Fibroblast of pulmonary artery (primary cell): ENCODE results near the gene TMBIM6.

ENCODE experiments used
- DNase-seq: peaks from one replicate; pipeline ENCODE4 v3.0.0-alpha.2; 2010; ENCODE audit warnings: low read depth
- H3K4me3 ChIP-seq: replicated peaks from 2 replicates; pipeline ENCODE4 v1.5.1; 2011; ENCODE audit warnings: low read depth, mild to moderate bottlenecking, control low read depth, low read length, moderate library complexity
- CTCF ChIP-seq: IDR thresholded peaks from 2 replicates; pipeline ENCODE4 v1.5.1; 2011; ENCODE audit warnings: mild to moderate bottlenecking, control low read depth, low read length, inconsistent platforms; ENCODE audit errors: missing control alignments

The TMBIM6 gene

GRCh38 chr12:49794811-49795653 lies 53.7 kb downstream of the TMBIM6 start:
- no peak for DNase-seq
- no peak for TF ChIP-seq CTCF
- no peak overlapping the region for H3K4me3 ChIP-seq

- no peak for DNase-seq
Observed at GRCh38 chr12:49795654-49796105, 54.3 kb downstream of the TMBIM6 start.

GRCh38 chr12:49796155-49796554 lies 54.8 kb downstream of the TMBIM6 start:
- no peak for DNase-seq
- TF ChIP-seq CTCF: no peak
- H3K4me3 ChIP-seq: no peak overlapping the region

More at GRCh38 chr12:49795654-49796105, 54.3 kb downstream of the TMBIM6 start:
- no peak overlapping the region for H3K4me3 ChIP-seq
- TF ChIP-seq CTCF: no peak

- H3K4me3 ChIP-seq: no peak overlapping the region
- DNase-seq: no peak
- TF ChIP-seq CTCF: no peak
Observed at GRCh38 chr12:49796606-49797448, 55.5 kb downstream of the TMBIM6 start.

GRCh38 chr12:49797449-49797776 lies 56.1 kb downstream of the TMBIM6 start:
- no peak for DNase-seq
- no peak for TF ChIP-seq CTCF
- no peak overlapping the region for H3K4me3 ChIP-seq

- no peak overlapping the region for H3K4me3 ChIP-seq
Observed at GRCh38 chr12:49798248-49798647, 56.9 kb downstream of the TMBIM6 start.

More at GRCh38 chr12:49798248-49798647, 56.9 kb downstream of the TMBIM6 start:
- TF ChIP-seq CTCF: no peak
- no peak for DNase-seq
